Measurements from ENCODE around the gene SPAG16.

The SPAG16 gene
- 2.7 to 11.8 (median 5.9) reads per million in 9 experiments for total RNA-seq

- peaks cover 15% of the 10 kb centered on the region for H3K36me3 Mint-ChIP-seq (ENCODE audit: insufficient read depth)
- ATAC-seq (replicated peaks) (peak; percentile 93), DNase-seq (peak; percentile 95 to 96 (median 96))
- H3K27me3 Mint-ChIP-seq: no peaks in the 10 kb centered on the region
- no peaks in the 10 kb centered on the region for H3K9me3 Mint-ChIP-seq
- H3K4me1 Mint-ChIP-seq (ENCODE audit: low read depth in 2 of 2): peaks cover 11 to 30% of the 10 kb centered on the region in 2 donors
- H3K4me3 Mint-ChIP-seq: peak within 1 kb of the TSS; percentile 93 to 96
- peak within 1 kb of the TSS; percentile 94 to 96 for H3K27ac Mint-ChIP-seq
Observed at GRCh38 chr2:213284105-213285090, at the start of gene SPAG16. SPAG16 (plus strand) TSS chr2:213284464.

DNA sequence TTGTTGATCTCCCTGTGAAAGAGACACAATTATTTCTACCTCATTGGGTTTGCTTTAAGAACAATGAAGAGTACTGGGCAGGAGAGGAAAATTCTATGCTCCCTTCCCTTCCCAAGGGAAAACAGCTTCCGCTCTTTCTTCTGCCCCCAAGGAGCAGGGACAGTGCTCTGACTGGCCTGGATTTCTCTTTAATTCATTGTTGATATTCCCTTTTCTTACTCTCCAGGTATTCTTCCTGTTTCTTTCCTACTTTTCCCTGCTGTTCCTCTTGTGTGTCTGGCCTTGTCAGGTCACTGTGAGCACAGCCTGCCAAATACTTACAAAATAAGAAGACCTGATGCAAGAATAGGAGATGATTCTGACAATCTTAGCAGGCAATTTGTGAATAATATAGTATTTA is 49.6 kb upstream of the SPAG16 start:
- peak overlapping the region in 1 of 2 donors; percentile 16 for H3K4me3 Mint-ChIP-seq
- DNase-seq (no peak), ATAC-seq (replicated peaks) (no peak)
- H3K27me3 Mint-ChIP-seq: peaks cover 0 to 32% of the 10 kb centered on the region in 2 donors
- H3K4me1 Mint-ChIP-seq (ENCODE audit: low read depth in 2 of 2): peaks cover 14 to 45% of the 10 kb centered on the region in 2 donors
- peak overlapping the region; percentile 16 to 81 for H3K27ac Mint-ChIP-seq
- H3K36me3 Mint-ChIP-seq (ENCODE audit: insufficient read depth): peaks cover 7% of the 10 kb centered on the region
- H3K9me3 Mint-ChIP-seq: no peaks in the 10 kb centered on the region

DNA sequence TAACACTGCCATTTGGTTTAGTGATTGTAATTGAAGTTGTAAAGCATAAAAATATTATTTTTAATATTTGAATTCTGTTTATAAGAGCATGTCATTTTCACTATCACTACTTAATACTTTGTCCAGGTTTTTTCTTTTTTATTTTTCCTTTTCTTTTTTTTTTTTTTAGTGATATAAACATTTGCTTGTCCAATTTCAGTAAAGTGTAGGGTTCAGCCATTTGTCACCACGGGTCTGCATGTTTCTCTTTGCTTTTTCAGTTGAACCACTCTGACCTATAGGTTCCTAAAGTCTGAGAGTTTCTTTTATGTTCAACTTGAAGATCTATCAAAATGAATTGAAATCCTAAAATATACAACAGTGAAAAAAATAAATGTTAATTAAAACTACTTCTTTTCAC is 48.5 kb upstream of the SPAG16 start:
- Mint-ChIP-seq H3K9me3 (no peaks in the 10 kb centered on the region), H3K4me3 (no peak overlapping the region), H3K27ac (peak overlapping the region in 1 of 2 donors; percentile 91), H3K27me3 (peaks cover 0 to 32% of the 10 kb centered on the region in 2 donors), H3K4me1 (ENCODE audit: low read depth in 2 of 2) (peaks cover 14 to 42% of the 10 kb centered on the region in 2 donors), H3K36me3 (ENCODE audit: insufficient read depth) (peaks cover 7% of the 10 kb centered on the region)
- DNase-seq: no peak
- no peak for ATAC-seq (replicated peaks)

DNA sequence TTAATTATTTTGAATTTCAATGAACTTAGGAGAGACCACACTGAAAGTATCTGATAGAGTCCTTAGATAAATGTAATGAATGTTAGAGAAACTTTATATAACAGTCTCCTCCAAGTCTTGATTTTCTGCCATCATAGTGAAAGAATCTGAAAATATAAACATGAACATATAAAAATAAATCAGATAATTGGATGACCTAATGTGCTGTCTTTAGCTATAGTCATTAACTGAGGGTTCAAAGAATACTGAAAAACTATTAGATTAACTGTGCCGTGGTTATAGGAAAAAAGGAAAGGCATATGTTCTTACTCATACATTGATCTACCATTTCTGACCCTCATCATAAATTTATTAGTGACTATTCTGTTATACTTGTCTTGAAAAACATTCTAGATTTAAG is 47.0 kb upstream of the SPAG16 start:
- ATAC-seq (replicated peaks): no peak
- H3K9me3 Mint-ChIP-seq: no peaks in the 10 kb centered on the region
- DNase-seq: no peak
- peak overlapping the region; percentile 59 to 91 for H3K27ac Mint-ChIP-seq
- peaks cover 14 to 53% of the 10 kb centered on the region in 2 donors for H3K4me1 Mint-ChIP-seq (ENCODE audit: low read depth in 2 of 2)
- peaks cover 7% of the 10 kb centered on the region for H3K36me3 Mint-ChIP-seq (ENCODE audit: insufficient read depth)
- H3K4me3 Mint-ChIP-seq: peak overlapping the region in 1 of 2 donors; percentile 68
- H3K27me3 Mint-ChIP-seq: peaks cover 0 to 32% of the 10 kb centered on the region in 2 donors

GRCh38 chr2:213237787-213238186 is 46.5 kb upstream of the SPAG16 start:
- peaks cover 7% of the 10 kb centered on the region for H3K36me3 Mint-ChIP-seq (ENCODE audit: insufficient read depth)
- H3K27me3 Mint-ChIP-seq: peaks cover 0 to 28% of the 10 kb centered on the region in 2 donors
- H3K9me3 Mint-ChIP-seq: no peaks in the 10 kb centered on the region
- H3K4me1 Mint-ChIP-seq (ENCODE audit: low read depth in 2 of 2): peaks cover 13 to 51% of the 10 kb centered on the region in 2 donors
- DNase-seq (no peak), ATAC-seq (replicated peaks) (no peak)
- peak overlapping the region in 1 of 2 donors; percentile 68 for H3K4me3 Mint-ChIP-seq
- H3K27ac Mint-ChIP-seq: peak overlapping the region; percentile 59 to 91

DNA sequence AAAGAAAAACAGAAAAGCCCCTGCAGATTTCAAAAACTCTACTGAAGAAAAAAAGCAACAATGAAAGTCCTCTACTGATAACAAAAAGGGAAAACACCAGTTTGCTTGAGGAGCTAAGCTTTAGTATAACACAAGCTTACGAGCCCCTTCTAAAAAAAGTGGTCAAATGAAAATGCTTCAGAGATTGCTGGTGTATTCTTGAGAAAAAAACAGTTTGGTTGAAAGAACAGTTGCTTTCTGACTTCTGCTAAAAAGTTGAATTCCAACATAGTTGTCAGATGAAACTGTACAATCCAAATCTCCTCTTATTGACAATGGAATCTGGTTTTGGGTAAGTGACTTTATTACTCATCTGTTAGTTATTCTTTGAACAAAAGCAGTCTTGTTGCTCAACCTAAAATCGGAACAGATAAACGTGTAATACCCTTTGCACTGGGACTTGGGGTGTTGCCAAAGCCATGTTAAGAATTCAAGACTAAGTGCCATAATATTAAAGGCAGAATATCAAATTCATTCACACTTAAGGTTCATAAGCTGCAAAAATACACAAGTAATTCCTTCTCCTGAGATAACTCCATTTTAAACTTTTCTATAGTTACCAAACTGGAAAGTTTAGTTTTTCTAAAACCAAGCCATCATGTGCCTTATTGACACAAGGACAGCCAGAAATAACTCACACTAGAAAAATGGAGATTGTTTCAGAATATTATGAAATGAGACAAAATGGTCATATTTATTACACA is 45.3 kb upstream of the SPAG16 start:
- Mint-ChIP-seq H3K36me3 (ENCODE audit: insufficient read depth) (peaks cover 9% of the 10 kb centered on the region), H3K9me3 (no peaks in the 10 kb centered on the region), H3K27ac (peak overlapping the region in 1 of 2 donors; percentile 90), H3K4me3 (peak overlapping the region; percentile 12 to 75), H3K4me1 (ENCODE audit: low read depth in 2 of 2) (peaks cover 6 to 47% of the 10 kb centered on the region in 2 donors), H3K27me3 (peaks cover 0 to 30% of the 10 kb centered on the region in 2 donors)
- ATAC-seq (replicated peaks): no peak
- no peak for DNase-seq

- Mint-ChIP-seq H3K36me3 (ENCODE audit: insufficient read depth) (peaks cover 9% of the 10 kb centered on the region), H3K9me3 (no peaks in the 10 kb centered on the region), H3K27me3 (peaks cover 0 to 21% of the 10 kb centered on the region in 2 donors), H3K4me3 (peak overlapping the region in 1 of 2 donors; percentile 25), H3K4me1 (ENCODE audit: low read depth in 2 of 2) (peaks cover 0 to 37% of the 10 kb centered on the region in 2 donors), H3K27ac (peak overlapping the region in 1 of 2 donors; percentile 92)
- ATAC-seq (replicated peaks) (peak; percentile 10), DNase-seq (no peak)
Observed at GRCh38 chr2:213241817-213242216, 42.4 kb upstream of the SPAG16 start.

- H3K4me3 Mint-ChIP-seq: no peak overlapping the region
- ATAC-seq (replicated peaks) (no peak), DNase-seq (no peak)
- H3K9me3 Mint-ChIP-seq: no peaks in the 10 kb centered on the region
- peaks cover 0 to 28% of the 10 kb centered on the region in 2 donors for H3K4me1 Mint-ChIP-seq (ENCODE audit: low read depth in 2 of 2)
- peaks cover 9% of the 10 kb centered on the region for H3K36me3 Mint-ChIP-seq (ENCODE audit: insufficient read depth)
- peaks cover 0 to 15% of the 10 kb centered on the region in 2 donors for H3K27me3 Mint-ChIP-seq
- peak overlapping the region in 1 of 2 donors; percentile 92 for H3K27ac Mint-ChIP-seq
Observed at GRCh38 chr2:213242653-213243052, 41.6 kb upstream of the SPAG16 start.

DNA sequence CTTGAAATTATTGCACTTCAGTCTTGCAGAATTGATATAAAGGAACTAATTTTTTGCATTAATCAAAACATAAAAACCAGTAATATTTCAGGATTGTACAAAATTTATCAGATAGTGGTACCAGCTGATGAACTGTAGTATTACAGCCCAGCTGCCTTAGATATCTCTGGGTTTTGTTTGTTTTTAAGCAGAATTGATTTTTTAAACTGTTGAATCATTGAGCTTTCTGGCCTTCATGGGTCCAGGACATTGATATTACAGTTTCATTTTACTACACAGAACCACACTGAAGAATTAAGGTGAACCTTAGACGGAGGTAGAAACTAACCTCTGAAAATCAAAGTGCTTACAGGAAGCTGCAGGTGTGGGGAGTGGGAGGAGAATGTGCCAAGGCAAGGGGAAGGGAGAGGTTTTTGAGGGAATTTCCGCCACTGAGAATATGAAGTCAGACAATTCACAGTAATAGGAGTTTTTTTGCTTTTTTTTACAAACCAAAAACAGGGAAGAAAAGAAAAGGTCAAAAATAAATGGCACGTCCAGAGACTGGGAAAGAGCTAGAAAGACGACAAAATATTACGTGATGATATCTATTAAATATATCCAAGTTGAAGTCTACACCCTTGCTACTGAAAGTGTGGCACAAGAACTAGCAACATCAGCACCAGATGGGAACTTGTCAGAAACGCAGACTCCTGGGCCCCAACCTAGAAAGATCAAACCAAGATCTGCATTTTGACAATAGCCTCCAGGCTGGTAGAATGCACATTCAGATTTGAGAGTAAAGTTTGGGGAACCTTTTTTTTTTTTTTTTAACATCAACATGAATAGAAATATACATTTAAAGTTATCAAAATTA is 40.8 kb upstream of the SPAG16 start:
- H3K4me1 Mint-ChIP-seq (ENCODE audit: low read depth in 2 of 2): peaks cover 0 to 25% of the 10 kb centered on the region in 2 donors
- H3K4me3 Mint-ChIP-seq: peak overlapping the region; percentile 41 to 51
- no peak for ATAC-seq (replicated peaks)
- peaks cover 8% of the 10 kb centered on the region for H3K36me3 Mint-ChIP-seq (ENCODE audit: insufficient read depth)
- no peaks in the 10 kb centered on the region for H3K9me3 Mint-ChIP-seq
- peak overlapping the region in 1 of 2 donors; percentile 84 for H3K27ac Mint-ChIP-seq
- DNase-seq: no peak
- peaks cover 0 to 9% of the 10 kb centered on the region in 2 donors for H3K27me3 Mint-ChIP-seq

- peak; percentile 60 for ATAC-seq (replicated peaks)
- no peaks in the 10 kb centered on the region for H3K9me3 Mint-ChIP-seq
Observed at GRCh38 chr2:213246497-213247281, 37.6 kb upstream of the SPAG16 start.

GRCh38 chr2:213247566-213247965 is 36.7 kb upstream of the SPAG16 start:
- H3K4me1 Mint-ChIP-seq (ENCODE audit: low read depth in 2 of 2): peaks cover 0 to 9% of the 10 kb centered on the region in 2 donors
- peaks cover 0 to 9% of the 10 kb centered on the region in 2 donors for H3K27me3 Mint-ChIP-seq
- H3K27ac Mint-ChIP-seq: no peak overlapping the region
- ATAC-seq (replicated peaks) (no peak), DNase-seq (no peak)
- peaks cover 2% of the 10 kb centered on the region for H3K36me3 Mint-ChIP-seq (ENCODE audit: insufficient read depth)
- no peak overlapping the region for H3K4me3 Mint-ChIP-seq
- no peaks in the 10 kb centered on the region for H3K9me3 Mint-ChIP-seq

More at GRCh38 chr2:213246497-213247281, 37.6 kb upstream of the SPAG16 start:
- Mint-ChIP-seq H3K4me1 (ENCODE audit: low read depth in 2 of 2) (peaks cover 0 to 15% of the 10 kb centered on the region in 2 donors), H3K27me3 (peaks cover 0 to 9% of the 10 kb centered on the region in 2 donors), H3K4me3 (no peak overlapping the region), H3K27ac (no peak overlapping the region), H3K36me3 (ENCODE audit: insufficient read depth) (peaks cover 2% of the 10 kb centered on the region)
- DNase-seq: peak; percentile 39 to 50 (median 49)

DNA sequence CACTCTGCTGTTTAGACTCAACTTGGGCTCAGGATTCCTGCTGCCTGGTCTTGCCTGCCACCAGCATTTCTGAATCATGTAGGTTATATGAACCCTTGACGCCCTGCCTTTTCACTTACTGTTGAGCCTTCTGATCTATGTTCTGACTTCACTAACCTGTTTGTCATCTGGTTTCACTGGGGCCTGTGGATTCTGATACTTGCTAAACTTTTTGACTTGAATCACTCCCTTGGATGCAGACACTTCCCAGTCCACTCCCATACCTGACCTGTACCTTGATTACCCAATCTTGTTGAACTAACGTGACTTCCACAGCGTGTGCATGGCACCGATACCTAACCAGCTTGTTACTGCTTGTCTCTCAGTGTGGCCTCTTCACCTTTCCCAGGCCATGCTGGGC is 35.6 kb upstream of the SPAG16 start:
- H3K27me3 Mint-ChIP-seq: peaks cover 0 to 8% of the 10 kb centered on the region in 2 donors
- no peak for ATAC-seq (replicated peaks)
- H3K36me3 Mint-ChIP-seq (ENCODE audit: insufficient read depth): no peaks in the 10 kb centered on the region
- DNase-seq: no peak
- no peak overlapping the region for H3K4me3 Mint-ChIP-seq
- no peak overlapping the region for H3K27ac Mint-ChIP-seq
- peaks cover 0 to 4% of the 10 kb centered on the region in 2 donors for H3K4me1 Mint-ChIP-seq (ENCODE audit: low read depth in 2 of 2)
- H3K9me3 Mint-ChIP-seq: no peaks in the 10 kb centered on the region
